WTC11 (cell line): ENCODE results near the gene TMEFF2. TPM values are rescaled to one million over a fixed set of nuclear protein-coding genes. Genes with fewer than 3 reads are reported as not detected.

Source experiments
- ATAC-seq: fragments of 200-7000 bp; cut with Tn5 transposase; 2 replicates; pipeline ENCODE4 v1.10.0; 2021; ENCODE audit warnings: mild to moderate bottlenecking, moderate library complexity
- CTCF ChIA-PET: fragments of 300-600 bp; sonication (Branson Sonifier 250); formaldehyde crosslinking; loops from one replicate; lab custom pipeline; 2021; ENCODE audit warnings: antibody characterized with exemption; lab: Charles Lee
- POLR2A ChIA-PET: fragments of 350-600 bp; sonication (Branson Sonifier 250); formaldehyde crosslinking; loops from one replicate; lab custom pipeline; 2021; ENCODE audit warnings: antibody characterized with exemption; lab: Charles Lee
- DNase-seq: peaks from one replicate; pipeline ENCODE4 v3.0.0; 2021; ENCODE audit warnings: low spot score
- H3K27ac Mint-ChIP-seq: 2 replicates; pipeline ENCODE4 v1.8.0; 2021; ENCODE audit warnings: mixed read lengths
- H3K27me3 Mint-ChIP-seq: 2 replicates; pipeline ENCODE4 v1.8.0; 2021; ENCODE audit warnings: low read depth, mild to moderate bottlenecking, moderate library complexity, mixed read lengths
- H3K36me3 Mint-ChIP-seq: 2 replicates; pipeline ENCODE4 v1.8.0; 2021; ENCODE audit warnings: mixed read lengths
- H3K4me1 Mint-ChIP-seq: 2 replicates; pipeline ENCODE4 v1.8.0; 2022; ENCODE audit warnings: mixed read lengths
- H3K4me3 Mint-ChIP-seq: 2 replicates; pipeline ENCODE4 v1.8.0; 2021; ENCODE audit warnings: mild to moderate bottlenecking, moderate library complexity, mixed read lengths
- H3K9me3 Mint-ChIP-seq: 2 replicates; pipeline ENCODE4 v1.8.0; 2021; ENCODE audit warnings: mixed read lengths
- ATF1 ChIP-seq: sonication (generic); formaldehyde crosslinking; IDR thresholded peaks from 2 replicates; pipeline ENCODE4 v1.8.1; 2023; ENCODE audit warnings: mild to moderate bottlenecking, moderate library complexity, missing genetic modification reagents
- CREM ChIP-seq: sonication (generic); formaldehyde crosslinking; IDR thresholded peaks from 2 replicates; pipeline ENCODE4 v1.8.1; 2022; ENCODE audit warnings: mild to moderate bottlenecking, missing genetic modification reagents, moderate library complexity
- E2F4 ChIP-seq: sonication (generic); formaldehyde crosslinking; IDR thresholded peaks from 2 replicates; pipeline ENCODE4 v1.8.1; 2022; ENCODE audit warnings: low read depth, mild to moderate bottlenecking, moderate library complexity, missing genetic modification reagents, borderline replicate concordance
- EMX1 ChIP-seq: fragments of 250-450 bp; sonication (Bioruptor Pico); IDR thresholded peaks from 2 replicates; pipeline ENCODE4 v1.8.0; 2021; ENCODE audit warnings: mild to moderate bottlenecking
- FOXP1 ChIP-seq: sonication (generic); formaldehyde crosslinking; IDR thresholded peaks from 2 replicates; pipeline ENCODE4 v1.8.0; 2022; ENCODE audit warnings: missing genetic modification reagents, mild to moderate bottlenecking, moderate library complexity, borderline replicate concordance
- HMGA2 ChIP-seq: fragments of 250-450 bp; sonication (Bioruptor Pico); IDR thresholded peaks from 2 replicates; pipeline ENCODE4 v1.4.0; 2021; ENCODE audit warnings: mild to moderate bottlenecking, moderate library complexity
- HMGXB4 ChIP-seq: sonication (generic); formaldehyde crosslinking; IDR thresholded peaks from 2 replicates; pipeline ENCODE4 v1.8.1; 2023; ENCODE audit warnings: mild to moderate bottlenecking, moderate library complexity, missing genetic modification reagents
- MYBL2 ChIP-seq: sonication (generic); formaldehyde crosslinking; IDR thresholded peaks from 2 replicates; pipeline ENCODE4 v1.8.1; 2023; ENCODE audit warnings: mild to moderate bottlenecking, moderate library complexity, missing genetic modification reagents
- NFATC4 ChIP-seq: fragments of 250-450 bp; sonication (Bioruptor Pico); IDR thresholded peaks from 2 replicates; pipeline ENCODE4 v1.9.0; 2021; ENCODE audit warnings: mild to moderate bottlenecking
- ZBTB21 ChIP-seq: sonication (generic); formaldehyde crosslinking; IDR thresholded peaks from 2 replicates; pipeline ENCODE4 v1.8.1; 2023; ENCODE audit warnings: mild to moderate bottlenecking, missing genetic modification reagents, borderline replicate concordance
- ZMAT4 ChIP-seq: fragments of 250-450 bp; sonication (Bioruptor Pico); IDR thresholded peaks from 2 replicates; pipeline ENCODE4 v1.9.0; 2021; ENCODE audit warnings: mild to moderate bottlenecking
- ZNF281 ChIP-seq: sonication (generic); formaldehyde crosslinking; IDR thresholded peaks from 2 replicates; pipeline ENCODE4 v1.8.0; 2023; ENCODE audit warnings: mild to moderate bottlenecking, missing genetic modification reagents
- ZNF416 ChIP-seq: fragments of 250-450 bp; sonication (Bioruptor Pico); IDR thresholded peaks from 2 replicates; pipeline ENCODE4 v1.9.0; 2021; ENCODE audit warnings: mild to moderate bottlenecking, inconsistent platforms
- ZNF423 ChIP-seq: fragments of 250-450 bp; sonication (Bioruptor Pico); IDR thresholded peaks from 2 replicates; pipeline ENCODE4 v2.1.2; 2022; ENCODE audit warnings: mild to moderate bottlenecking, moderate library complexity
- ZNF671 ChIP-seq: fragments of 250-450 bp; sonication (Bioruptor Pico); IDR thresholded peaks from 2 replicates; pipeline ENCODE4 v1.8.0; 2021; ENCODE audit warnings: mild to moderate bottlenecking
- total RNA-seq: library from RNA; stranded (reverse); gene quantifications from 3 replicates; pipeline ENCODE4 v1.2.3, GENCODE V29; 2021
- TF ChIP-seq, protein P1 (sequence below): sonication (generic); formaldehyde crosslinking; IDR thresholded peaks from 2 replicates; pipeline ENCODE4 v1.8.1; 2022; ENCODE audit warnings: mild to moderate bottlenecking, missing genetic modification reagents, moderate library complexity, borderline replicate concordance
- TF ChIP-seq, protein P2 (sequence below): sonication (generic); formaldehyde crosslinking; IDR thresholded peaks from 2 replicates; pipeline ENCODE4 v1.8.1; 2023; ENCODE audit warnings: mild to moderate bottlenecking, missing genetic modification reagents
- TF ChIP-seq, protein P3 (sequence below): sonication (generic); formaldehyde crosslinking; IDR thresholded peaks from 2 replicates; pipeline ENCODE4 v1.8.0; 2023; ENCODE audit warnings: missing genetic modification reagents, mild to moderate bottlenecking, borderline replicate concordance

TMEFF2 gene
- total RNA-seq, 1 experiment from 2014 or later: 2.3 TPM

DNA sequence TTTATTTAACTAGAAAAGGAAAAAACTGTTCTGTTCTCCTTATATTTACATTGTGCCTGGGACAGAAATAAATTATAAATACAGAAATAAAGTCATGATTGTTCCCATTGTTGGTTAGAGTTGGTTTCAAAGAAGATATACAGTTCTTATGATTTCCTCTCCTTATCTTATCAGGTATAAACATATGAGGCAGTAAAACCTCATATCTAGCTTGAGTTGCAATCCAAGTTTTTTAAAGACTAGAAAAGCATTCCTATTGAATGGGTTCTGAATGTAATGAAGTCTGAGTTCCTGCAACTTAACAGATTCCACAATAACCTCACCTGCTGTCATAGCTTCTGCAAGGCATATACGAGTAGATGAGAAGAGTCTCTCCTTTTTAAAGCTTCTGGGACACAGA is 233.2 kb downstream of the TMEFF2 start:
- DNase-seq (no peak), ATAC-seq (no peak)
- ChIA-PET CTCF (no interaction called here), POLR2A (no interaction called here)
- no peak for TF ChIP-seq ZBTB21 (CRISPR knock-in tag)
- no peak for TF ChIP-seq FOXP1 (CRISPR knock-in tag)
- TF ChIP-seq, protein P1, sequence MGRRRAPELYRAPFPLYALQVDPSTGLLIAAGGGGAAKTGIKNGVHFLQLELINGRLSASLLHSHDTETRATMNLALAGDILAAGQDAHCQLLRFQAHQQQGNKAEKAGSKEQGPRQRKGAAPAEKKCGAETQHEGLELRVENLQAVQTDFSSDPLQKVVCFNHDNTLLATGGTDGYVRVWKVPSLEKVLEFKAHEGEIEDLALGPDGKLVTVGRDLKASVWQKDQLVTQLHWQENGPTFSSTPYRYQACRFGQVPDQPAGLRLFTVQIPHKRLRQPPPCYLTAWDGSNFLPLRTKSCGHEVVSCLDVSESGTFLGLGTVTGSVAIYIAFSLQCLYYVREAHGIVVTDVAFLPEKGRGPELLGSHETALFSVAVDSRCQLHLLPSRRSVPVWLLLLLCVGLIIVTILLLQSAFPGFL (CRISPR knock-in tag): no peak
- no peak for TF ChIP-seq NFATC4 (CRISPR knock-in tag)
- TF ChIP-seq, protein P2, sequence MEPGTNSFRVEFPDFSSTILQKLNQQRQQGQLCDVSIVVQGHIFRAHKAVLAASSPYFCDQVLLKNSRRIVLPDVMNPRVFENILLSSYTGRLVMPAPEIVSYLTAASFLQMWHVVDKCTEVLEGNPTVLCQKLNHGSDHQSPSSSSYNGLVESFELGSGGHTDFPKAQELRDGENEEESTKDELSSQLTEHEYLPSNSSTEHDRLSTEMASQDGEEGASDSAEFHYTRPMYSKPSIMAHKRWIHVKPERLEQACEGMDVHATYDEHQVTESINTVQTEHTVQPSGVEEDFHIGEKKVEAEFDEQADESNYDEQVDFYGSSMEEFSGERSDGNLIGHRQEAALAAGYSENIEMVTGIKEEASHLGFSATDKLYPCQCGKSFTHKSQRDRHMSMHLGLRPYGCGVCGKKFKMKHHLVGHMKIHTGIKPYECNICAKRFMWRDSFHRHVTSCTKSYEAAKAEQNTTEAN (CRISPR knock-in tag): no peak
- no peak for TF ChIP-seq ZNF423
- TF ChIP-seq ATF1 (CRISPR knock-in tag): no peak
- TF ChIP-seq ZMAT4 (CRISPR knock-in tag): no peak
- TF ChIP-seq E2F4 (CRISPR knock-in tag): no peak
- no peak for TF ChIP-seq HMGXB4
- no peak for TF ChIP-seq ZNF671
- Mint-ChIP-seq H3K36me3 (no peaks in the 10 kb centered on the region), H3K27ac (no peak overlapping the region), H3K27me3 (no peaks in the 10 kb centered on the region), H3K4me3 (no peak overlapping the region), H3K9me3 (peaks cover 3% of the 10 kb centered on the region; the same call in 1 of the 2 replicates), H3K4me1 (no peaks in the 10 kb centered on the region)

GRCh38 chr2:191959209-191959608 is 235.5 kb downstream of the TMEFF2 start:
- H3K4me1 Mint-ChIP-seq: no peaks in the 10 kb centered on the region
- TF ChIP-seq CREM (CRISPR knock-in tag) (no peak), ATF1 (CRISPR knock-in tag) (no peak), ZNF416 (CRISPR knock-in tag) (no peak), EMX1 (CRISPR knock-in tag) (no peak), MYBL2 (CRISPR knock-in tag) (no peak)
- DNase-seq: no peak
- H3K4me3 Mint-ChIP-seq: no peak overlapping the region
- no peaks in the 10 kb centered on the region for H3K36me3 Mint-ChIP-seq
- 0 out of 2 replicates have a peak, but pooled peaks cover 5% of the 10 kb centered on the region for H3K9me3 Mint-ChIP-seq
- H3K27me3 Mint-ChIP-seq: no peaks in the 10 kb centered on the region
- ChIA-PET CTCF (interaction anchor here (1.0 kb wide), 1 partner anchor 201 kb away, joined by 3 read pairs; no protein-coding TSS in a partner anchor), POLR2A (no interaction called here)
- no peak overlapping the region for H3K27ac Mint-ChIP-seq
- no peak for ATAC-seq

DNA sequence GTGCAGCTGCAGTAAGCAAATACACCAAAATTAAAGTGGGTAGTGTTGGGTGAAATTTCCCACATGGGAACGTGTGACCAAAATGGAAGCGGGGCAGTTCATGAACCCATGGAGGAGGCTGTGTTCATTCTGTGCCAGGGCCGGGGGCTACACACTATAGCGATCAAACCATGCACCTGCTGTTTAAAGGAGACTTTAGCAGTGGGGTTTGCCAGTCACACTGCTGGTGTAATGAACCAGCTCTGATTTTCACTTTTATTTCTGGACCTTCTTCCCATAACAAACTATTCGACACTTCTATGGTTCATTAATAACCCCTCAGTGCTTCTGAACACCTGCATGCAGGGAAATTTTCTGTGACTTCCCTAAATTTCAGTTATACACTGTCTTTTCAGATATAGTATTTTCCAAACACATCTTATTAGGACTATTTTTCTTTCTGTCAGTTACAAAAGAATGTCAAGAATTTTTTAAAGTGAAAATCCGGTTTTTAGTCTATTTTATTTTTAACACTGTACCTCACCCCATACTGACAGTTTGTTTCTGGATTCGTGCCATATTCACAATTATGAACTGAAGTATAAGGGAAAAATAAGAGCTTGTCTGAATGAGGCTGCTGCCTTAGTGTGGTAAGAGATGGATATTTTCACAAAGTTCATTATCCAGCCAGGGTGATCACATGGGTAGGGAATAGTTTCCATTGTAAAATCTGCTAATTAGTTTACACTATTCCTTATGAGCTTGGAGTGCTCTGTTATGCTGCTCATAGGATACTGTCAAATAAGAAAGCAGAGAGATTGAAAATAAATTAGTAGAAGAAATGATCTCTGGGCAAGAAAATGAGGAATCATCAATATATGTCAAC is 236.5 kb downstream of the TMEFF2 start:
- 0 out of 2 replicates have a peak, but pooled peaks cover 5% of the 10 kb centered on the region for H3K9me3 Mint-ChIP-seq
- no peaks in the 10 kb centered on the region for H3K27me3 Mint-ChIP-seq
- CTCF ChIA-PET: interaction anchor here (1.0 kb wide), 1 partner anchor 200 kb away, joined by 3 read pairs; no protein-coding TSS in a partner anchor
- H3K27ac Mint-ChIP-seq: no peak overlapping the region
- H3K36me3 Mint-ChIP-seq: no peaks in the 10 kb centered on the region
- ATAC-seq (no peak), DNase-seq (no peak)
- no peak overlapping the region for H3K4me3 Mint-ChIP-seq
- POLR2A ChIA-PET: interaction anchor here (0.6 kb wide), 1 partner anchor 14 kb away, joined by 4 read pairs; no protein-coding TSS in a partner anchor
- H3K4me1 Mint-ChIP-seq: no peaks in the 10 kb centered on the region
- TF ChIP-seq ZNF281 (CRISPR knock-in tag) (no peak), HMGA2 (CRISPR knock-in tag) (no peak)
- TF ChIP-seq, protein P3, sequence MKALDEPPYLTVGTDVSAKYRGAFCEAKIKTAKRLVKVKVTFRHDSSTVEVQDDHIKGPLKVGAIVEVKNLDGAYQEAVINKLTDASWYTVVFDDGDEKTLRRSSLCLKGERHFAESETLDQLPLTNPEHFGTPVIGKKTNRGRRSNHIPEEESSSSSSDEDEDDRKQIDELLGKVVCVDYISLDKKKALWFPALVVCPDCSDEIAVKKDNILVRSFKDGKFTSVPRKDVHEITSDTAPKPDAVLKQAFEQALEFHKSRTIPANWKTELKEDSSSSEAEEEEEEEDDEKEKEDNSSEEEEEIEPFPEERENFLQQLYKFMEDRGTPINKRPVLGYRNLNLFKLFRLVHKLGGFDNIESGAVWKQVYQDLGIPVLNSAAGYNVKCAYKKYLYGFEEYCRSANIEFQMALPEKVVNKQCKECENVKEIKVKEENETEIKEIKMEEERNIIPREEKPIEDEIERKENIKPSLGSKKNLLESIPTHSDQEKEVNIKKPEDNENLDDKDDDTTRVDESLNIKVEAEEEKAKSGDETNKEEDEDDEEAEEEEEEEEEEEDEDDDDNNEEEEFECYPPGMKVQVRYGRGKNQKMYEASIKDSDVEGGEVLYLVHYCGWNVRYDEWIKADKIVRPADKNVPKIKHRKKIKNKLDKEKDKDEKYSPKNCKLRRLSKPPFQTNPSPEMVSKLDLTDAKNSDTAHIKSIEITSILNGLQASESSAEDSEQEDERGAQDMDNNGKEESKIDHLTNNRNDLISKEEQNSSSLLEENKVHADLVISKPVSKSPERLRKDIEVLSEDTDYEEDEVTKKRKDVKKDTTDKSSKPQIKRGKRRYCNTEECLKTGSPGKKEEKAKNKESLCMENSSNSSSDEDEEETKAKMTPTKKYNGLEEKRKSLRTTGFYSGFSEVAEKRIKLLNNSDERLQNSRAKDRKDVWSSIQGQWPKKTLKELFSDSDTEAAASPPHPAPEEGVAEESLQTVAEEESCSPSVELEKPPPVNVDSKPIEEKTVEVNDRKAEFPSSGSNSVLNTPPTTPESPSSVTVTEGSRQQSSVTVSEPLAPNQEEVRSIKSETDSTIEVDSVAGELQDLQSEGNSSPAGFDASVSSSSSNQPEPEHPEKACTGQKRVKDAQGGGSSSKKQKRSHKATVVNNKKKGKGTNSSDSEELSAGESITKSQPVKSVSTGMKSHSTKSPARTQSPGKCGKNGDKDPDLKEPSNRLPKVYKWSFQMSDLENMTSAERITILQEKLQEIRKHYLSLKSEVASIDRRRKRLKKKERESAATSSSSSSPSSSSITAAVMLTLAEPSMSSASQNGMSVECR (CRISPR knock-in tag): no peak
